ENCODE data around the gene GSTA4. TPM values are rescaled to one million over a fixed set of nuclear protein-coding genes. Genes with fewer than 3 reads are reported as not detected.
A peak's percentile ranks its signal among the peaks of the same experiment; 100 is the strongest.
"Not testable (repeated sequence)": the region's sequence is repeated elsewhere in the genome, so short reads cannot be mapped to it uniquely, and the experiment has no call there.

Gene GSTA4, protein sequence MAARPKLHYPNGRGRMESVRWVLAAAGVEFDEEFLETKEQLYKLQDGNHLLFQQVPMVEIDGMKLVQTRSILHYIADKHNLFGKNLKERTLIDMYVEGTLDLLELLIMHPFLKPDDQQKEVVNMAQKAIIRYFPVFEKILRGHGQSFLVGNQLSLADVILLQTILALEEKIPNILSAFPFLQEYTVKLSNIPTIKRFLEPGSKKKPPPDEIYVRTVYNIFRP
- 19.3 and 19.5 TPM in 2 replicates for total RNA-seq (2014; rRNA removed; shearing (Covaris generic))
- 25.0 and 29.9 TPM in 2 replicates for polyA plus RNA-seq (2016; fragmentation: Nextera tagmentation; extraction: Ambion mirVana)
- long read RNA-seq, transcript GSTA4-203 (7 exons, 1,334 nt), result major isoform, 9 of 13 reads
- long read RNA-seq, partial matches to known transcripts, result 0 of 13 reads
- long read RNA-seq, other reads (novel, unspliced or antisense), result 4 of 13 reads

DNA sequence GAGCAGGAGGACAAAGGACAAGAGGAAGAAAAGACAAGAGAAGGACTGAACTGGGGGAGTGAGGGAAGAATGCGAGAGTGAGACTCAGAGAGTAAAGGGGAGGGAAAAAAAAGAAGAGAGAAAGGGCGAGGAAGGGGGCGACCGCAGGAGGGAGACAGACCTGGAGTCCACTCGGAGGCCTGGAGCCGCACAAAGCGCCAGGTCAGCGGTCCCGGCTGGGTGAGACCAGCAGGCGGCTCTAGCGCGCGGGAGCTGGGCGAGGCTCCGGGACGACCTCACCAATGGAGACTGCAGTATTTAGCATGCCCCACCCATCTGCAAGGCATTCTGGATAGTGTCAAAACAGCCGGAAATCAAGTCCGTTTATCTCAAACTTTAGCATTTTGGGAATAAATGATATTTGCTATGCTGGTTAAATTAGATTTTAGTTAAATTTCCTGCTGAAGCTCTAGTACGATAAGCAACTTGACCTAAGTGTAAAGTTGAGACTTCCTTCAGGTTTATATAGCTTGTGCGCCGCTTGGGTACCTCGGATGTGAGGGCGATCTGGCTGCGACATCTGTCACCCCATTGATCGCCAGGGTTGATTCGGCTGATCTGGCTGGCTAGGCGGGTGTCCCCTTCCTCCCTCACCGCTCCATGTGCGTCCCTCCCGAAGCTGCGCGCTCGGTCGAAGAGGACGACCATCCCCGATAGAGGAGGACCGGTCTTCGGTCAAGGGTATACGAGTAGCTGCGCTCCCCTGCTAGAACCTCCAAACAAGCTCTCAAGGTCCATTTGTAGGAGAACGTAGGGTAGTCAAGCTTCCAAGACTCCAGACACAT is at the start of gene GSTA4:
Gene GSTA4, minus strand, starts transcription at position 196 of the 824 bp plus-strand sequence. CDS start 1,041 bp downstream, outside the sequence.
- H3K4me1 ChIP-seq (ENCODE audit: insufficient read depth); H3F3A ChIP-seq (replicated peaks; ENCODE audit: low read depth); H3K36me3 Mint-ChIP-seq (ENCODE audit: low read depth); H4K20me1 ChIP-seq (replicated peaks; ENCODE audit: insufficient read depth); H3K79me2 ChIP-seq (replicated peaks; ENCODE audit: insufficient read depth); H3K36me3 ChIP-seq (ENCODE audit: insufficient read depth); H3K9me3 Mint-ChIP-seq; H3K9me2 ChIP-seq (ENCODE audit: insufficient read depth); H3K27me3 ChIP-seq (ENCODE audit: insufficient read depth): not testable (repeated sequence)
- ATAC-seq, result peak; percentile 96
- Histone ChIP-seq H2AFZ (peak within 1 kb of the TSS; percentile 79), H3K4me2 (peak within 1 kb of the TSS; percentile 78), H3K27ac (ENCODE audit: low read depth) (peak within 1 kb of the TSS; percentile 99), H3K4me3 (peak within 1 kb of the TSS; percentile 66)
- Mint-ChIP-seq H3K27ac (peak within 1 kb of the TSS; percentile 99), H3K4me1 (peaks cover 17% of the 10 kb centered on the region; the same call in 2 of the 3 replicates), H3K27me3 (ENCODE audit: insufficient read depth, low read depth, poor library complexity) (peaks cover 17% of the 10 kb centered on the region), H3K4me3 (peak within 1 kb of the TSS; percentile 93)
- TF ChIP-seq ZNF462 (CRISPR knock-in tag; IDR thresholded peaks at IDR 0.05) (peak; percentile 100), POLR2AphosphoS5 (IDR thresholded peaks at IDR 0.05; ENCODE audit: low read depth) (peak; percentile 86), CREB1 (CRISPR knock-in tag; IDR thresholded peaks at IDR 0.05; ENCODE audit: low read depth) (peak; percentile 70), ZNF114 (CRISPR knock-in tag; IDR thresholded peaks at IDR 0.05) (peak; percentile 99), ZNF331 (CRISPR knock-in tag; IDR thresholded peaks at IDR 0.05; ENCODE audit: low read depth) (peak; percentile 68)
- TF ChIP-seq, protein P1, sequence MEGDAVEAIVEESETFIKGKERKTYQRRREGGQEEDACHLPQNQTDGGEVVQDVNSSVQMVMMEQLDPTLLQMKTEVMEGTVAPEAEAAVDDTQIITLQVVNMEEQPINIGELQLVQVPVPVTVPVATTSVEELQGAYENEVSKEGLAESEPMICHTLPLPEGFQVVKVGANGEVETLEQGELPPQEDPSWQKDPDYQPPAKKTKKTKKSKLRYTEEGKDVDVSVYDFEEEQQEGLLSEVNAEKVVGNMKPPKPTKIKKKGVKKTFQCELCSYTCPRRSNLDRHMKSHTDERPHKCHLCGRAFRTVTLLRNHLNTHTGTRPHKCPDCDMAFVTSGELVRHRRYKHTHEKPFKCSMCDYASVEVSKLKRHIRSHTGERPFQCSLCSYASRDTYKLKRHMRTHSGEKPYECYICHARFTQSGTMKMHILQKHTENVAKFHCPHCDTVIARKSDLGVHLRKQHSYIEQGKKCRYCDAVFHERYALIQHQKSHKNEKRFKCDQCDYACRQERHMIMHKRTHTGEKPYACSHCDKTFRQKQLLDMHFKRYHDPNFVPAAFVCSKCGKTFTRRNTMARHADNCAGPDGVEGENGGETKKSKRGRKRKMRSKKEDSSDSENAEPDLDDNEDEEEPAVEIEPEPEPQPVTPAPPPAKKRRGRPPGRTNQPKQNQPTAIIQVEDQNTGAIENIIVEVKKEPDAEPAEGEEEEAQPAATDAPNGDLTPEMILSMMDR (conservative IDR thresholded peaks at IDR 0.05; ENCODE audit: low read depth in 2 of 2), result peak; percentile 61 to 68
- peak; percentile 98 for DNase-seq (ENCODE audit: low spot score)
